ENCODE data around the gene FARS2.

Gene FARS2

DNA sequence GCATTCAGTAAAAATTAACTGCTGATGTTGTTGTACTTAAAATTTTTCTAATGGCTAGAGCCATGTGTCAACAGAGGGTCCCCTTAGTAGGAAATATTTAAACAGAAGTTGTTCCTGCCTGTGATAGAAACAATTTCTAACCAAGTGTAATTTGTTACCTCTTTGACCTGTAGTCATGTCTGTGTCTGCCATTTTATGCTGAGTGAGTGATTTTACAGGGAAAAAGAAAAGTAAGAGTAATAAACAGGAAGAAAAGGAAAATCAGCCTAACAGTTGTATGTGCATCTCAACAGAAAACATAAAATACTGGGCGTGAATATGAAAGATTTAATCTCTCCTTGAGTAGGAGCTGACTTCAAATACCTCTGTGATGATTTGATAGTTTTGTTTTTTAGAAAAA, 172.0 kb downstream of the FARS2 start:
- TF ChIP-seq, protein P1, sequence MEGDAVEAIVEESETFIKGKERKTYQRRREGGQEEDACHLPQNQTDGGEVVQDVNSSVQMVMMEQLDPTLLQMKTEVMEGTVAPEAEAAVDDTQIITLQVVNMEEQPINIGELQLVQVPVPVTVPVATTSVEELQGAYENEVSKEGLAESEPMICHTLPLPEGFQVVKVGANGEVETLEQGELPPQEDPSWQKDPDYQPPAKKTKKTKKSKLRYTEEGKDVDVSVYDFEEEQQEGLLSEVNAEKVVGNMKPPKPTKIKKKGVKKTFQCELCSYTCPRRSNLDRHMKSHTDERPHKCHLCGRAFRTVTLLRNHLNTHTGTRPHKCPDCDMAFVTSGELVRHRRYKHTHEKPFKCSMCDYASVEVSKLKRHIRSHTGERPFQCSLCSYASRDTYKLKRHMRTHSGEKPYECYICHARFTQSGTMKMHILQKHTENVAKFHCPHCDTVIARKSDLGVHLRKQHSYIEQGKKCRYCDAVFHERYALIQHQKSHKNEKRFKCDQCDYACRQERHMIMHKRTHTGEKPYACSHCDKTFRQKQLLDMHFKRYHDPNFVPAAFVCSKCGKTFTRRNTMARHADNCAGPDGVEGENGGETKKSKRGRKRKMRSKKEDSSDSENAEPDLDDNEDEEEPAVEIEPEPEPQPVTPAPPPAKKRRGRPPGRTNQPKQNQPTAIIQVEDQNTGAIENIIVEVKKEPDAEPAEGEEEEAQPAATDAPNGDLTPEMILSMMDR (IDR thresholded peaks at IDR 0.05) = no peak
- peaks cover 29% of the 10 kb centered on the region for H3K4me1 Mint-ChIP-seq
- H3K36me3 Mint-ChIP-seq (ENCODE audit: low read depth) = peaks cover 14% of the 10 kb centered on the region

DNA sequence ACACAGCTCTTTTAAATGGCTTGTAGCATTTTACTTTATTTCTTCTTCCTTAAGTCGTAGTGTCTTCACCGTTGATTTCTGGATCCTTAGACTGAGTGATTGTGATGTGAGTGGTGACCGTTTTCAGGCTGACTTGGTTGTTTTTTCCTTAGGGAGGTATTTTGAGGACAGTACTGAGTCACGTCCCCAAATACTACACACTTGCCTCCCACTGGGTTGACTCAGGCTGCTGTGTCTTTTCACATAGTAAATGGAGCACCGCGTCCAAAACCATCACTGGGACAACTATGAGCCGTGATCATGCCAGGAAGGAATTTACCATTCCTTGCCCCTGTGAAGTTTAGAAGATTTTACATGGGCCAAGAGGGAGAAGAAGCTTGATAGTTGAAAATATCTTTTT, 174.1 kb downstream of the FARS2 start:
- Mint-ChIP-seq H3K4me3 (no peak overlapping the region), H3K9me3 (no peaks in the 10 kb centered on the region), H3K36me3 (ENCODE audit: low read depth) (peaks cover 14% of the 10 kb centered on the region), H3K27ac (no peak overlapping the region), H3K27me3 (ENCODE audit: low read depth, poor library complexity) (peaks cover 2% of the 10 kb centered on the region), H3K4me1 (peaks cover 35% of the 10 kb centered on the region)
- TF ChIP-seq, protein P1 (IDR thresholded peaks at IDR 0.05) = no peak
- DNase-seq = no peak

More for the DNA sequence above, 172.0 kb downstream of the FARS2 start:
- Mint-ChIP-seq H3K27ac (no peak overlapping the region), H3K9me3 (no peaks in the 10 kb centered on the region), H3K4me3 (no peak overlapping the region), H3K27me3 (ENCODE audit: low read depth, poor library complexity) (no peaks in the 10 kb centered on the region)
- DNase-seq = no peak

DNA sequence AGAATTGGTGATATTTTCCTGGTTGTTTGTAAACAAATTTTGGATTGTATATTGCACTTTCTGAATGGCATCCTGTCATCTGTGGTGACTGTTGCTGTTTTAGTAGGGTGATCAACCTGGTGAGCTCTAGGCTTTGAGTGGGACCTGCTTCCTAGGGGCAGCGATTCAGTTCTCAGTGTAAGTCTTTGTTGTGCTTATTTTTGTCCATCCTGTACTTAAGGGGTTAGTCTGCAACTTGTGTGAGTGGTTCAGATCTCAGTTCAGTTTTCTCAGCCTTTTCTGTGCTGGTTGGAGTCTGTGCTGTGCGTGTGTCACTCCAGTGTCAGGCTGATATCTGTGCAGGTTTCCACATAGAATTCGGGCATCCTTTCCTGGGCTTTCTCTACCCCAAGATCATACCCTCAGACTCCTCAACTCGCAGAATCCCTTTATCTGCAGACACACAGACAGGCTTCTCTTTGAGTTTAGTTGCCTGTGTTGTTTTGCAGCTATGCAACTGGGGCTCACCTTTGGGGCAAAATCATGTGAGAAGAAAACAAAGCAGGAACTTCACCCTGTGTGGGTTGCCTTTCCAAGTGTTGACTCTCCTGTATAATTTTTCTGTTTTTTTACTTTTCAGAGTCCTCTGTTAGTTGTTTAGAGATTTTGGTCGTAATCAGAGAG, 177.7 kb downstream of the FARS2 start:
- H3K4me1 Mint-ChIP-seq = peaks cover 17% of the 10 kb centered on the region
- H3K9me3 Mint-ChIP-seq = no peaks in the 10 kb centered on the region
- TF ChIP-seq, protein P1 (IDR thresholded peaks at IDR 0.05) = no peak
- no peak overlapping the region for H3K27ac Mint-ChIP-seq
- no peak overlapping the region for H3K4me3 Mint-ChIP-seq
- H3K36me3 Mint-ChIP-seq (ENCODE audit: low read depth) = peaks cover 14% of the 10 kb centered on the region
- H3K27me3 Mint-ChIP-seq (ENCODE audit: low read depth, poor library complexity) = peaks cover 5% of the 10 kb centered on the region
- no peak for DNase-seq

DNA sequence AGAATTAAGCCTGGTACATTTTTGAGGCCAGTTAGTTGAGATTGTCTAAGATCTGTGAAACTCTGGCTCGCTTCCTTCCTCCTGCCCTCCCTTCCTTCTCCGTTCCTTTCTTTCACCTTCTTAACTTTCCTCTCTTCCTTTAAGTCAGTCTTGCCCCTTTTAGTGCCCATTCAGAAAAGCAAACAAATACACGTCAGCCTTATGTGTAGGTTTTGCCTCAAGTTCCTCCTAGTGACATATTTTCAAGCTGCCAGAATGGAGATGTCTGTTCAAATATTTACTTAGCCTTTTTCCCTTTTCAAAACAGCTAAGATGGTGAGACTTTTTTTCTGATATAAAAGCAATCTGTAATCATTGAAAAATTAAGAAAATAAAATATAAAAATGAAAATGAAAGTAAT, 178.4 kb downstream of the FARS2 start:
- peaks cover 17% of the 10 kb centered on the region for H3K4me1 Mint-ChIP-seq
- TF ChIP-seq, protein P1 (IDR thresholded peaks at IDR 0.05) = no peak
- no peak overlapping the region for H3K4me3 Mint-ChIP-seq
- no peak for DNase-seq
- H3K27ac Mint-ChIP-seq = no peak overlapping the region
- no peaks in the 10 kb centered on the region for H3K9me3 Mint-ChIP-seq
- H3K27me3 Mint-ChIP-seq (ENCODE audit: low read depth, poor library complexity) = peaks cover 5% of the 10 kb centered on the region
- peaks cover 14% of the 10 kb centered on the region for H3K36me3 Mint-ChIP-seq (ENCODE audit: low read depth)

DNA sequence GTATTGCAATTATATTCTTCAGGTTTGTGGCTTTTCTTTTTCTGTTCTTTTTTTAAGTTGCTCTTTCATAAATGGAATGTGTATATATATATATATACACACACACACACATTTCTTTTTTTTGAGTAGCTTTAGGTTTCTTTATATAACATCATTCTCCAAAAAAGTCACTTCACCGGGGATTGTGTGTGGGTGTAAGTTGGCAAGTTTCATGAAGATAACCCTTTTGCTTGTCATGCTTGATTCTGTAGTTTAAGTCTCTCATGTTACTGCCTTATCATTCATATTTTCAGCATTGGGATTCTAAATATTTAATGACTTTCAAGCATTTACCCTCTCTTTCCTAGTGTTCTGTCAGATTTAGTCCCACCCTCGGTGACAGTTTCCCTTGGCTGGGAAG, 181.0 kb downstream of the FARS2 start:
- peaks cover 5% of the 10 kb centered on the region for H3K36me3 Mint-ChIP-seq (ENCODE audit: low read depth)
- no peaks in the 10 kb centered on the region for H3K9me3 Mint-ChIP-seq
- H3K27ac Mint-ChIP-seq = no peak overlapping the region
- DNase-seq = no peak
- peaks cover 5% of the 10 kb centered on the region for H3K27me3 Mint-ChIP-seq (ENCODE audit: low read depth, poor library complexity)
- no peak overlapping the region for H3K4me3 Mint-ChIP-seq
- peaks cover 17% of the 10 kb centered on the region for H3K4me1 Mint-ChIP-seq
- TF ChIP-seq, protein P1 (IDR thresholded peaks at IDR 0.05) = no peak

DNA sequence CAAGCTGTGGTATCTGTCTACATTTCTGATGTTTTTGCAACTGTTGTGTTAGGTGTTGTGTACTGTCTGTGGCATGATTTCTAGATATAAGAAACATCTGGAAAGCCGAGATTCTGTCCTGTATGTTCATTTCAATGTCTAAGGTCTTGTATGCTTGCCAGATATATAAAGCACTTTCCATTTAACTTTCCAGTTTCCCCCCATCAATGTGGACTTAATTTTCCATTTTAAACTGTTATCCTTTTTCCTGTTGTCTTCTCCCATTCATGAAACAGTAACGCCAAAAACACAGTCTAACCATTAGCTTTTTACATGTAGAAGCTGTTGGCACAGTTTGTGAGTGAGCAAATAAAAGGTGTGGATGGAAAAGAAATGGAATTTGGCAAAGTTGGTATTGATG, 181.6 kb downstream of the FARS2 start:
- Mint-ChIP-seq H3K9me3 (no peaks in the 10 kb centered on the region), H3K4me1 (peaks cover 17% of the 10 kb centered on the region), H3K27me3 (ENCODE audit: low read depth, poor library complexity) (peaks cover 5% of the 10 kb centered on the region), H3K27ac (no peak overlapping the region), H3K4me3 (no peak overlapping the region), H3K36me3 (ENCODE audit: low read depth) (no peaks in the 10 kb centered on the region)
- TF ChIP-seq, protein P1 (IDR thresholded peaks at IDR 0.05) = no peak
- no peak for DNase-seq
